Measurements from ENCODE around the gene CSTF2. TPM values are rescaled to one million over a fixed set of nuclear protein-coding genes. Genes with fewer than 3 reads are reported as not detected.

The CSTF2 gene, protein sequence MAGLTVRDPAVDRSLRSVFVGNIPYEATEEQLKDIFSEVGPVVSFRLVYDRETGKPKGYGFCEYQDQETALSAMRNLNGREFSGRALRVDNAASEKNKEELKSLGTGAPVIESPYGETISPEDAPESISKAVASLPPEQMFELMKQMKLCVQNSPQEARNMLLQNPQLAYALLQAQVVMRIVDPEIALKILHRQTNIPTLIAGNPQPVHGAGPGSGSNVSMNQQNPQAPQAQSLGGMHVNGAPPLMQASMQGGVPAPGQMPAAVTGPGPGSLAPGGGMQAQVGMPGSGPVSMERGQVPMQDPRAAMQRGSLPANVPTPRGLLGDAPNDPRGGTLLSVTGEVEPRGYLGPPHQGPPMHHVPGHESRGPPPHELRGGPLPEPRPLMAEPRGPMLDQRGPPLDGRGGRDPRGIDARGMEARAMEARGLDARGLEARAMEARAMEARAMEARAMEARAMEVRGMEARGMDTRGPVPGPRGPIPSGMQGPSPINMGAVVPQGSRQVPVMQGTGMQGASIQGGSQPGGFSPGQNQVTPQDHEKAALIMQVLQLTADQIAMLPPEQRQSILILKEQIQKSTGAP
- total RNA-seq: 13.6 and 15.5 TPM in 2 replicates

DNA sequence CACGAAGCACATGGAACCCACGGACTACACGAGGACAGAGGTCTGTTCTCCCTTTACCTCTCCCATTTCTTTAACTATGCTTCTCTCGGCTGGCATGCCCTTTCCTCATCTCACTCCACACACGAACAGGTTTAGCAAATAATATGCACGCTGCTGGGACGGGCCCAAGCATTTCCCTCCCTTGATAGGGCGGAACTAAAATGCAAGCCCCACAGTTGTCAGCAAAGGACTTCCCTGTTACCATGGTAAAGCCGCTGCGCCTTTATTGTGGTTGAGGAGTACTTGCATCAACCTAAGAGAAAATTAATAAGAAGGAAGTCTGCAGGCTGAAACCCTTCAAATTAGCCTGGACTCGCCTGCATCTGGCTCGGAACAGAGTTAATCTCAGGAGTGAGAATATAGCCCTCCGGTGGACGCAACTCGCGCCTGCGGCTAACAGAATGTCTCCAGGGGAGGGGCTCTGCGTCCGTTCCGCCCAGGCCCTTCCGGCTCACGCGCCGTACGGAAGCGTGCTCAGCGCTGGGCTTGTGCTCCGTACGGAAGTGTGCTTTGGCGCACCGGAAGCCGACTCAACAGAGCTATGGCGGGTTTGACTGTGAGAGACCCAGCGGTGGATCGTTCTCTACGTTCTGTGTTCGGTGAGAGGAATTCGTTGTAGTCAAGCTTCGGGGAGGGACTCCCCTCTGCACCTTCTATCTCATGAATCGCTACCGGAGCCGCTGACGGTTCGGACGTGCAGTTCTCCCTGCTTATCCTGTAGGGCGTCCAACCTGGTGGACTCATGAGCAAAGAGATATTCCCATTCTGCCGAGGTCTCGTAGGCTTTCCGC is at the start of gene CSTF2:
Gene CSTF2 (plus strand): TSS at position 555 of the 830 bp plus-strand sequence. CDS start 26 bp downstream, at position 581.

DNA sequence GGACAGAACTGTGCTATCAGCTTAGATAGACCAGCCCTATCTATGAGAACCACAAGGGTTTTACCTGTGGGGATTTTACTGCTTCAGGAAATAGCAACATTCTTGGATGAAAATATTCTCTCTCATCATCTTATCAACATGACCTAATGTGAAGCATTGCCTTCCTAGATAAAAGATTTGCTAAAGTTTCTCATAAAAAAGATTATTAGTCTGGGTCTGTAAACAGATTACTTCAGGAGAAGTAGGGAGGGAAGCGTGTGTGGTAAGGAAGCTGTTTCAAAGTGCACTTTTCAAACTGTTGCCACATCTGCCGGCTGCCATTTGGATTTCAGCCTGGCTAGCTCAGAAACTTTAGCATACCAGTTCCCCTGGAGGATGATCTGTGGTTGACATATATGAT is 54.1 kb downstream of the CSTF2 start, which contains the start of gene NOX1:
Gene NOX1 (minus strand): TSS at position 35 of the 400 bp plus-strand sequence. CDS start 220 bp downstream, outside the sequence.

Other genes starting within 250 kb of the CSTF2 start
- gene TNMD, start 235.5 kb upstream of the CSTF2 start, total RNA-seq: not detected in 2 replicates
- 21.7 and 36.5 TPM in 2 replicates for gene TSPAN6, start 183.6 kb upstream of the CSTF2 start, total RNA-seq
- 32.5 and 210 TPM in 2 replicates for gene SRPX2, start 176.2 kb upstream of the CSTF2 start, total RNA-seq
- 3.9 and 4.1 TPM in 2 replicates for gene SYTL4, start 88.3 kb upstream of the CSTF2 start, total RNA-seq
- gene NOX1, start 54.0 kb downstream of the CSTF2 start, total RNA-seq: not detected in 2 replicates
- 0.07 and 0.10 TPM in 2 replicates for gene XKRX, start 108.5 kb downstream of the CSTF2 start, total RNA-seq
- gene ARL13A, start 149.3 kb downstream of the CSTF2 start, total RNA-seq: not detected in 2 replicates
- 13.0 and 14.9 TPM in 2 replicates for gene TRMT2B, start 231.7 kb downstream of the CSTF2 start, total RNA-seq